Endothelial cell (in vitro differentiated cells): ENCODE results near the gene DHRSX. TPM values are rescaled to one million over a fixed set of nuclear protein-coding genes. Genes with fewer than 3 reads are reported as not detected.

Experiments used
- DNase-seq: peaks from one replicate; pipeline ENCODE4 v3.0.0; 2021; ENCODE audit warnings: low spot score
- H3K27ac Mint-ChIP-seq: one replicate; pipeline ENCODE4 v1.8.0; 2021; ENCODE audit warnings: mixed read lengths, inconsistent platforms; ENCODE audit not compliant: unreplicated experiment
- H3K27me3 Mint-ChIP-seq: one replicate; pipeline ENCODE4 v1.8.0; 2021; ENCODE audit warnings: mild to moderate bottlenecking, moderate library complexity, mixed read lengths, inconsistent platforms; ENCODE audit not compliant: unreplicated experiment
- H3K36me3 Mint-ChIP-seq: one replicate; pipeline ENCODE4 v1.8.0; 2021; ENCODE audit warnings: mild to moderate bottlenecking, low read depth, mixed read lengths, inconsistent platforms; ENCODE audit not compliant: unreplicated experiment
- H3K4me1 Mint-ChIP-seq: one replicate; pipeline ENCODE4 v1.8.0; 2021; ENCODE audit warnings: mild to moderate bottlenecking, mixed read lengths, inconsistent platforms; ENCODE audit not compliant: unreplicated experiment
- H3K4me3 Mint-ChIP-seq: one replicate; pipeline ENCODE4 v1.8.0; 2021; ENCODE audit warnings: mild to moderate bottlenecking, mixed read lengths, inconsistent platforms; ENCODE audit not compliant: unreplicated experiment
- H3K9me3 Mint-ChIP-seq: one replicate; pipeline ENCODE4 v1.8.0; 2021; ENCODE audit warnings: mixed read lengths, inconsistent platforms; ENCODE audit not compliant: unreplicated experiment
- total RNA-seq: library from RNA; stranded (reverse); fragmentation: NEBNext Ultra II Directional; extraction: Animal tissue kit (Norgen Biotek cat#: 25700); gene quantifications from one replicate; pipeline ENCODE4 v1.2.1, GENCODE V29; 2021; ENCODE audit not compliant: unreplicated experiment
- TF ChIP-seq, protein P1 (sequence below): fragments of 200-600 bp; sonication (generic); IDR thresholded peaks from one replicate; pipeline ENCODE4 v1.5.0; 2021; ENCODE audit warnings: antibody characterized with exemption; ENCODE audit not compliant: unreplicated experiment

DHRSX gene
- total RNA-seq, 1 donor from 2014 or later = 22.2 TPM

DNA sequence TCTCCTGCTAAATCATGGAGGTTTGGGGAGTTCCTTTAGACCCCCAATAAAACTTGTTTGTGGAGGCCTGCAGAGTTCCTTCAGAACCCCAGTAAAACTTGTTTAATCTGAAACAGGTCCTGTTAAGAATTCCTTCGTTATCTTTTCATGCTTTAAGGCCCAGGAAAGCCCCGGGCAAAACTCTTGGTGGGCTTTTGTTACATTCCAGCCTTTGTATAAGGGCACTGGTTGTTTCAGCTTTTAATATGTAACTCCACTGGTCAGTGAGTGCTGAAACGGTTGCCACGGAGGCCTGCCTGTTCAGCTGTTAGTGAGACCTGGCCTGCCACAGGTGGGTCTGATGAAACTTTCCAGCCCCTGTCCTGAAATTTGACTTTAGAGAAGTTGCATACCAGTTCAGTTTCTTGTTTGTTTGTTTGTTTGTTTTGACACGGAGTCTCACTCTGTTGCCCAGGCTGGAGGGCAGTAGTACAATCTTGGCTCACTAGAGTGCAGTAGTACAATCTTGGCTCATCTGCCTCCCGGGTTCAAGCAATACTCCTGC lies 12.4 kb upstream of the DHRSX start:
- TF ChIP-seq, protein P1, sequence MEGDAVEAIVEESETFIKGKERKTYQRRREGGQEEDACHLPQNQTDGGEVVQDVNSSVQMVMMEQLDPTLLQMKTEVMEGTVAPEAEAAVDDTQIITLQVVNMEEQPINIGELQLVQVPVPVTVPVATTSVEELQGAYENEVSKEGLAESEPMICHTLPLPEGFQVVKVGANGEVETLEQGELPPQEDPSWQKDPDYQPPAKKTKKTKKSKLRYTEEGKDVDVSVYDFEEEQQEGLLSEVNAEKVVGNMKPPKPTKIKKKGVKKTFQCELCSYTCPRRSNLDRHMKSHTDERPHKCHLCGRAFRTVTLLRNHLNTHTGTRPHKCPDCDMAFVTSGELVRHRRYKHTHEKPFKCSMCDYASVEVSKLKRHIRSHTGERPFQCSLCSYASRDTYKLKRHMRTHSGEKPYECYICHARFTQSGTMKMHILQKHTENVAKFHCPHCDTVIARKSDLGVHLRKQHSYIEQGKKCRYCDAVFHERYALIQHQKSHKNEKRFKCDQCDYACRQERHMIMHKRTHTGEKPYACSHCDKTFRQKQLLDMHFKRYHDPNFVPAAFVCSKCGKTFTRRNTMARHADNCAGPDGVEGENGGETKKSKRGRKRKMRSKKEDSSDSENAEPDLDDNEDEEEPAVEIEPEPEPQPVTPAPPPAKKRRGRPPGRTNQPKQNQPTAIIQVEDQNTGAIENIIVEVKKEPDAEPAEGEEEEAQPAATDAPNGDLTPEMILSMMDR = no peak
- no peak for DNase-seq
- Mint-ChIP-seq H3K27me3 (no peaks in the 10 kb centered on the region), H3K4me1 (no peaks in the 10 kb centered on the region), H3K9me3 (no peaks in the 10 kb centered on the region), H3K4me3 (no peak overlapping the region), H3K27ac (no peak overlapping the region), H3K36me3 (no peaks in the 10 kb centered on the region)

GRCh38 chrX:2512501-2512900 lies 11.7 kb upstream of the DHRSX start:
- H3K4me3 Mint-ChIP-seq = no peak overlapping the region
- no peaks in the 10 kb centered on the region for H3K9me3 Mint-ChIP-seq
- H3K27me3 Mint-ChIP-seq = no peaks in the 10 kb centered on the region
- no peak overlapping the region for H3K27ac Mint-ChIP-seq
- no peak for DNase-seq
- TF ChIP-seq, protein P1 = no peak
- H3K4me1 Mint-ChIP-seq = no peaks in the 10 kb centered on the region
- no peaks in the 10 kb centered on the region for H3K36me3 Mint-ChIP-seq

DNA sequence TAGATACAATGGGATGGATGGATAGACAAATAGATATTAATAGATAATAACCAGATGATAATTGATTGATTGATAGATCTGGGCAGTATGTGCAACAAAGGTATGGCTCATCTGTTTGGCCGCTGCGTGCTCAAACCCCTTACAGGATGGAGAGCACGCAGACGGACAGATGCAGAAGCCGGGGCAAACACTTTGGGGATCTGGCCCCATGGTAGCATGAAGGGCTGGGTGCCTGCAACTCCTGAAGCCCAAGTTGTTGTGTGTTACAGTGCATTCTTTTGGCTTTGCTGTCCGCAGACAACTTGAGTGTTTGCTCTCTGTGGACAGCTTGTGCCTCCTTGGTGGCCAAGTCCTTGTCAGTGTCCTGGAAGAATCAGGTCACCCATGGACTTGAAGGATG lies 10.6 kb upstream of the DHRSX start:
- H3K4me1 Mint-ChIP-seq = no peaks in the 10 kb centered on the region
- H3K36me3 Mint-ChIP-seq = no peaks in the 10 kb centered on the region
- DNase-seq = no peak

GRCh38 chrX:2508648-2509335 lies 8.0 kb upstream of the DHRSX start:
- no peaks in the 10 kb centered on the region for H3K4me1 Mint-ChIP-seq
- no peaks in the 10 kb centered on the region for H3K9me3 Mint-ChIP-seq
- H3K36me3 Mint-ChIP-seq = no peaks in the 10 kb centered on the region
- TF ChIP-seq, protein P1 = no peak
- no peaks in the 10 kb centered on the region for H3K27me3 Mint-ChIP-seq
- no peak overlapping the region for H3K4me3 Mint-ChIP-seq
- no peak for DNase-seq
- no peak overlapping the region for H3K27ac Mint-ChIP-seq

More for the DNA sequence above, 10.6 kb upstream of the DHRSX start:
- Mint-ChIP-seq H3K9me3 (no peaks in the 10 kb centered on the region), H3K27me3 (no peaks in the 10 kb centered on the region), H3K4me3 (no peak overlapping the region), H3K27ac (no peak overlapping the region)
- TF ChIP-seq, protein P1 = no peak

GRCh38 chrX:2507904-2508627 lies 7.3 kb upstream of the DHRSX start:
- TF ChIP-seq, protein P1 = no peak
- Mint-ChIP-seq H3K27me3 (no peaks in the 10 kb centered on the region), H3K4me1 (no peaks in the 10 kb centered on the region), H3K9me3 (no peaks in the 10 kb centered on the region), H3K4me3 (no peak overlapping the region), H3K27ac (no peak overlapping the region), H3K36me3 (no peaks in the 10 kb centered on the region)
- DNase-seq = no peak
